B cell (primary cell): ENCODE data around the gene CYP2U1. TPM values are rescaled to one million over a fixed set of nuclear protein-coding genes. Genes with fewer than 3 reads are reported as not detected.

Experiments used
- ATAC-seq: fragments of 200-7000 bp; cut with Tn5 transposase; one replicate; pipeline ENCODE4 v1.10.0; 2021; ENCODE audit warnings: low read depth, mild to moderate bottlenecking, moderate number of reproducible peaks, moderate library complexity
- CTCF ChIA-PET: fragments of 350-600 bp; sonication (Branson Sonifier 250); formaldehyde crosslinking; loops from one replicate; lab custom pipeline; 2021; ENCODE audit warnings: antibody characterized with exemption, inconsistent platforms; lab: Charles Lee
- POLR2A ChIA-PET: fragments of 350-600 bp; sonication (Branson Sonifier 250); formaldehyde crosslinking; loops from one replicate; lab custom pipeline; 2021; ENCODE audit warnings: antibody characterized with exemption; lab: Charles Lee
- DNase-seq: peaks from one replicate; pipeline ENCODE4 v3.0.0; 2013
- H2AFZ ChIP-seq: 2 replicates; pipeline ENCODE4 v1.6.1; 2012; ENCODE audit warnings: mild to moderate bottlenecking, low read depth, low read length; ENCODE audit not compliant: insufficient read depth, poor library complexity, severe bottlenecking
- H3K27ac ChIP-seq, 2 donors: 1 replicate in 1 of 2; 2 replicates in 1 of 2; pipeline ENCODE4 v1.5.1; 2012 to 2013; ENCODE audit warnings: low read length in 2 of 2, mild to moderate bottlenecking in 2 of 2, moderate library complexity in 1 of 2
- H3K27me3 ChIP-seq, 4 experiments: fragments of 200-600 bp in 1 of 4; sonication (generic) in 1 of 4; replicated peaks in 1 of 4; 1 replicate in 2 of 4; 2 replicates in 2 of 4; pipeline versions ENCODE4 v1.6.1 to v1.7.0; 2013 to 2016; ENCODE audit warnings: low read length in 3 of 4, mild to moderate bottlenecking in 2 of 4, mixed read lengths in 1 of 4, moderate library complexity in 1 of 4; ENCODE audit not compliant: insufficient read depth in 4 of 4, control insufficient read depth in 3 of 4; ENCODE audit errors: control extremely low read depth in 1 of 4
- H3K36me3 ChIP-seq, 2 experiments: replicated peaks in 1 of 2; 1 replicate in 1 of 2; 2 replicates in 1 of 2; pipeline versions ENCODE4 v1.6.1 to v1.7.1; 2013; ENCODE audit warnings: low read length in 1 of 2; ENCODE audit not compliant: insufficient read depth in 2 of 2, control insufficient read depth in 1 of 2; ENCODE audit errors: control extremely low read depth in 1 of 2, extremely low read depth in 1 of 2
- H3K4me1 ChIP-seq, 2 donors: fragments of 200-600 bp in 1 of 2; sonication (generic) in 1 of 2; 1 replicate in 1 of 2; 2 replicates in 1 of 2; pipeline versions ENCODE4 v1.5.1 to v1.6.1; 2013 to 2017; ENCODE audit warnings: low read length in 2 of 2; ENCODE audit not compliant: control insufficient read depth in 2 of 2, insufficient read depth in 2 of 2
- H3K4me2 ChIP-seq: replicated peaks from 2 replicates; pipeline ENCODE3; 2012; ENCODE audit warnings: mild to moderate bottlenecking, low read depth, low read length; ENCODE audit not compliant: poor library complexity, severe bottlenecking
- H3K4me3 ChIP-seq, 5 experiments: fragments of 200-600 bp in 1 of 5; sonication (generic) in 1 of 5; 1 replicate in 3 of 5; 2 replicates in 2 of 5; pipeline versions ENCODE4 v1.5.1 to v1.7.0; 2011 to 2016; ENCODE audit warnings: low read length in 4 of 5, mild to moderate bottlenecking in 4 of 5, low read depth in 2 of 5, control low read depth in 1 of 5, moderate library complexity in 1 of 5; ENCODE audit not compliant: insufficient read depth in 1 of 5; ENCODE audit errors: control extremely low read depth in 1 of 5, extremely low read depth in 1 of 5
- H3K79me2 ChIP-seq: fragments of 200-600 bp; sonication (generic); one replicate; pipeline ENCODE4 v1.6.0; 2016; ENCODE audit warnings: low read length; ENCODE audit not compliant: control insufficient read depth, insufficient read depth
- H3K9ac ChIP-seq: fragments of 200-600 bp; sonication (generic); 2 replicates; pipeline ENCODE4 v1.6.1; 2017; ENCODE audit warnings: mild to moderate bottlenecking, low read length, moderate library complexity
- H3K9me3 ChIP-seq, 3 donors: one replicate each; pipeline versions ENCODE4 v1.6.1 to v1.7.1; 2013; ENCODE audit warnings: low read length in 2 of 3; ENCODE audit not compliant: control insufficient read depth in 2 of 3, insufficient read depth in 1 of 3; ENCODE audit errors: control extremely low read depth in 1 of 3
- H4K20me1 ChIP-seq: 2 replicates; pipeline ENCODE4 v1.6.0; 2012; ENCODE audit warnings: mild to moderate bottlenecking, low read length; ENCODE audit not compliant: insufficient read depth, control insufficient read depth, poor library complexity, severe bottlenecking
- H3K27ac Mint-ChIP-seq: one replicate; pipeline ENCODE4 v1.8.0; 2021; ENCODE audit warnings: mixed read lengths
- H3K27me3 Mint-ChIP-seq: one replicate; pipeline ENCODE4 v1.8.0; 2021; ENCODE audit warnings: mixed read lengths
- H3K4me1 Mint-ChIP-seq: one replicate; pipeline ENCODE4 v1.8.0; 2021; ENCODE audit warnings: mixed read lengths
- H3K4me3 Mint-ChIP-seq: one replicate; pipeline ENCODE4 v1.8.0; 2021; ENCODE audit warnings: mixed read lengths
- H3K9me3 Mint-ChIP-seq: one replicate; pipeline ENCODE4 v1.8.0; 2022; ENCODE audit warnings: mixed read lengths; ENCODE audit not compliant: insufficient read depth
- CTCF ChIP-seq: fragments of 200-600 bp; IDR thresholded peaks from one replicate; pipeline ENCODE4 v1.8.0; 2022; ENCODE audit warnings: antibody characterized with exemption, mild to moderate bottlenecking
- EZH2 ChIP-seq: IDR thresholded peaks from 2 replicates; pipeline ENCODE4 v1.6.1; 2012; ENCODE audit warnings: borderline replicate concordance, low read depth, mild to moderate bottlenecking, moderate library complexity, low read length; ENCODE audit not compliant: insufficient read depth, poor library complexity, severe bottlenecking
- WGBS: methylation state at CpG from one replicate; pipeline ENCODE4 v1.1.5; 2013; ENCODE audit warnings: missing lambda C conversion rate; ENCODE audit not compliant: insufficient coverage; 5-methylcytosine and 5-hydroxymethylcytosine counted together
- intact Hi-C: fragments of 100-400 bp; cut with micrococcal nuclease; formaldehyde crosslinking; loops from one replicate; pipeline ENCODE4 v1.10.0; 2022
- polyA plus RNA-seq: library from polyadenylated mRNA; depleted of rRNA; stranded (reverse); fragments of >200 nt; gene quantifications from 2 replicates; pipeline ENCODE4 v1.2.3, GENCODE V29; 2012
- total RNA-seq, 2 donors: library from RNA; stranded (reverse); fragments of 120-200 nt in 1 of 2; gene quantifications; 1 replicate in 1 of 2; 2 replicates in 1 of 2; pipeline versions ENCODE4 v1.2.3 to v1.2.4, GENCODE V29; 2013 to 2022

Gene CYP2U1
- total and polyA plus RNA-seq, 2 donors (not counting 1 experiment from before 2014, with no cell fraction given), result 6.1 to 17.6 TPM

GRCh38 chr4:107945809-107946208 lies 14.5 kb downstream of the CYP2U1 start:
- H3K4me2 ChIP-seq, result no peak overlapping the region
- no peak overlapping the region for H3K4me3 ChIP-seq
- H3K27me3 Mint-ChIP-seq, result no peaks in the 10 kb centered on the region
- TF ChIP-seq EZH2 (no peak), CTCF (no peak)
- no peak overlapping the region for H3K4me3 Mint-ChIP-seq
- H3K9ac ChIP-seq, result no peak overlapping the region
- no peak overlapping the region for H3K27ac Mint-ChIP-seq
- H3K9me3 Mint-ChIP-seq, result no peaks in the 10 kb centered on the region
- no peaks in the 10 kb centered on the region for H3K4me1 ChIP-seq
- no peaks in the 10 kb centered on the region for H3K79me2 ChIP-seq
- no CpG with 5 or more reads among the region's 3 CpGs for WGBS
- no peak overlapping the region for H2AFZ ChIP-seq
- ChIA-PET CTCF (no interaction called here), POLR2A (no interaction called here)
- no peaks in the 10 kb centered on the region for H3K27me3 ChIP-seq
- peaks cover 2 to 55% of the 10 kb centered on the region in 2 experiments for H3K36me3 ChIP-seq
- H4K20me1 ChIP-seq, result peaks cover 6% of the 10 kb centered on the region
- ATAC-seq (no peak), DNase-seq (no peak)
- no peak overlapping the region for H3K27ac ChIP-seq
- intact Hi-C loops, result no loop called here
- no peaks in the 10 kb centered on the region for H3K4me1 Mint-ChIP-seq
- peaks cover 0 to 2% (median 0%) of the 10 kb centered on the region in 3 donors for H3K9me3 ChIP-seq

GRCh38 chr4:107950746-107951540 lies 19.6 kb downstream of the CYP2U1 start:
- no peak overlapping the region for H3K4me2 ChIP-seq
- H3K27ac Mint-ChIP-seq, result no peak overlapping the region
- intact Hi-C loops, result no loop called here
- H3K27me3 Mint-ChIP-seq, result no peaks in the 10 kb centered on the region
- H3K9ac ChIP-seq, result no peak overlapping the region
- no peaks in the 10 kb centered on the region for H3K79me2 ChIP-seq
- H3K4me3 ChIP-seq, result no peak overlapping the region
- no peak overlapping the region for H3K27ac ChIP-seq
- peaks cover 0 to 5% (median 0%) of the 10 kb centered on the region in 3 donors for H3K9me3 ChIP-seq
- POLR2A ChIA-PET, result no interaction called here
- no peaks in the 10 kb centered on the region for H3K4me1 ChIP-seq
- H3K27me3 ChIP-seq, result no peaks in the 10 kb centered on the region
- H3K36me3 ChIP-seq, result peaks cover 0 to 52% of the 10 kb centered on the region in 2 experiments
- no CpG with 5 or more reads among the region's 2 CpGs for WGBS
- H3K4me1 Mint-ChIP-seq, result no peaks in the 10 kb centered on the region
- DNase-seq, result no peak
- no peak for TF ChIP-seq EZH2
- no peak for TF ChIP-seq CTCF
- H3K9me3 Mint-ChIP-seq, result peaks cover 8% of the 10 kb centered on the region
- H2AFZ ChIP-seq, result no peak overlapping the region
- peaks cover 6% of the 10 kb centered on the region for H4K20me1 ChIP-seq
- ATAC-seq, result no peak
- CTCF ChIA-PET, result no interaction called here
- H3K4me3 Mint-ChIP-seq, result no peak overlapping the region
